HFF-Myc (cell line): ENCODE measurements around the gene ADAM17.

Source experiments
- DNase-seq: peaks from one replicate; pipeline ENCODE4 v3.0.0-alpha.2; 2011; ENCODE audit warnings: low read depth; ENCODE audit errors: extremely low read depth
- H3K4me3 ChIP-seq: replicated peaks from 2 replicates; pipeline ENCODE4 v1.5.1; 2011; ENCODE audit warnings: low read depth, mild to moderate bottlenecking, control low read depth, low read length
- TF ChIP-seq, protein P1 (sequence below): IDR thresholded peaks from 2 replicates; pipeline ENCODE4 v1.5.1; 2012; ENCODE audit warnings: mild to moderate bottlenecking, low read depth, low read length, control low read depth; ENCODE audit errors: missing control alignments

The ADAM17 gene

DNA sequence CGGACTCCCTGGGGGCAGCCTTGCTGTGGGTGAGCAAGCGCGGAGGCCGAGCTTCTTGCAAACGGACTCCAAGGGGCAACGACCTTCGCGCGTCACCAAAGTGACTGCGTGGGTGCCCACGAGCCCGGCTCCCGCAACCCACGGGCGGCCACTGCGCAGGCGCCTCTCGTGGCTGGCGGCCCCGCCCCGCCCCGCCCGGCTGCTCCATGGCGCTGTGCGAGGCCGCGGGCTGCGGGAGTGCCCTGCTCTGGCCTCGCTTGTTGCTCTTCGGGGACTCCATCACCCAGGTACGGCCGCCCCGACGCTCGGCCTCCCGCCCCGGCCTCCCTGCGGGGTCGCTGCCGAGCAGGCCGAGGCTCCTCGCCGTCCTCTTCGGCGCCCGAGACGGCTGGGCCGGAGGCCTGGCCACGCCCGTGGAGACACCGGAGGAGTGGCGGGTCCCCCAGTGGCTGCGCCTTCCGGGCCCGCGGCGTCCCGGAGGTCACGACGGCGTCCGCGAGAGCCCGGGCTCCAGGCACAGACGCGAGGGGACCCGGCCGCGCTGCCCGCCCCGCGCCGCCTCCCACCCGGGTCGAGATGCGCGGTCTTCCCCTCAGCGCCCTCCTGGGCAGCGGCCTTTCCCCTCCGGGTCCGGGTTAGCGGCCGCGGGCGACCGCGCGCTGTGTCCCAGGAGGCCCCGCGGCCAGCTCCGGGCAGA lies 81.1 kb downstream of the ADAM17 start, which contains the start of gene IAH1:
IAH1 (plus strand) TSS at position 191 of the 697 bp plus-strand sequence; CDS start at position 207, 16 bp downstream.
- no peak for DNase-seq
- TF ChIP-seq, protein P1, sequence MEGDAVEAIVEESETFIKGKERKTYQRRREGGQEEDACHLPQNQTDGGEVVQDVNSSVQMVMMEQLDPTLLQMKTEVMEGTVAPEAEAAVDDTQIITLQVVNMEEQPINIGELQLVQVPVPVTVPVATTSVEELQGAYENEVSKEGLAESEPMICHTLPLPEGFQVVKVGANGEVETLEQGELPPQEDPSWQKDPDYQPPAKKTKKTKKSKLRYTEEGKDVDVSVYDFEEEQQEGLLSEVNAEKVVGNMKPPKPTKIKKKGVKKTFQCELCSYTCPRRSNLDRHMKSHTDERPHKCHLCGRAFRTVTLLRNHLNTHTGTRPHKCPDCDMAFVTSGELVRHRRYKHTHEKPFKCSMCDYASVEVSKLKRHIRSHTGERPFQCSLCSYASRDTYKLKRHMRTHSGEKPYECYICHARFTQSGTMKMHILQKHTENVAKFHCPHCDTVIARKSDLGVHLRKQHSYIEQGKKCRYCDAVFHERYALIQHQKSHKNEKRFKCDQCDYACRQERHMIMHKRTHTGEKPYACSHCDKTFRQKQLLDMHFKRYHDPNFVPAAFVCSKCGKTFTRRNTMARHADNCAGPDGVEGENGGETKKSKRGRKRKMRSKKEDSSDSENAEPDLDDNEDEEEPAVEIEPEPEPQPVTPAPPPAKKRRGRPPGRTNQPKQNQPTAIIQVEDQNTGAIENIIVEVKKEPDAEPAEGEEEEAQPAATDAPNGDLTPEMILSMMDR = no peak
- peak within 1 kb of the TSS; percentile 71 for H3K4me3 ChIP-seq

DNA sequence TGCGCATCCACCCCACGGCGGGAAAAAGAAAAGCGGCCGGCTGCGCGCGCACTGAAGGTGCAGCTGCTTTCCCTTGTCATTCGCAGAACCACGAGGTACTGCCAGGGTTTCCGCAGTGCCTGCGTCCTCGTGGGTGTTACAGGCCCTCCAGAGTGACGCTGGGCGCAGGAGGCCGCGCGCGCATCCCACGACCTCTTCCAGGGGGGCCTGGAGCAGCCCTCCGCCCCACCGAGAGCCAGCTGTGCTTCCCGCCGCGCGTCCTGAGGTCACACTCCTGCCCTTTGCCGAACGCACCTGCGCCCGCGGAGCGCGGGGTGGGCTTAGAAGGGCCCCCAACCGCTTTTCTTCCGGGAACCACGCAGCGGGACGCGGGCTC lies 81.7 kb downstream of the ADAM17 start:
- TF ChIP-seq, protein P1 = no peak
- peak overlapping the region; percentile 71 for H3K4me3 ChIP-seq
- DNase-seq = no peak

DNA sequence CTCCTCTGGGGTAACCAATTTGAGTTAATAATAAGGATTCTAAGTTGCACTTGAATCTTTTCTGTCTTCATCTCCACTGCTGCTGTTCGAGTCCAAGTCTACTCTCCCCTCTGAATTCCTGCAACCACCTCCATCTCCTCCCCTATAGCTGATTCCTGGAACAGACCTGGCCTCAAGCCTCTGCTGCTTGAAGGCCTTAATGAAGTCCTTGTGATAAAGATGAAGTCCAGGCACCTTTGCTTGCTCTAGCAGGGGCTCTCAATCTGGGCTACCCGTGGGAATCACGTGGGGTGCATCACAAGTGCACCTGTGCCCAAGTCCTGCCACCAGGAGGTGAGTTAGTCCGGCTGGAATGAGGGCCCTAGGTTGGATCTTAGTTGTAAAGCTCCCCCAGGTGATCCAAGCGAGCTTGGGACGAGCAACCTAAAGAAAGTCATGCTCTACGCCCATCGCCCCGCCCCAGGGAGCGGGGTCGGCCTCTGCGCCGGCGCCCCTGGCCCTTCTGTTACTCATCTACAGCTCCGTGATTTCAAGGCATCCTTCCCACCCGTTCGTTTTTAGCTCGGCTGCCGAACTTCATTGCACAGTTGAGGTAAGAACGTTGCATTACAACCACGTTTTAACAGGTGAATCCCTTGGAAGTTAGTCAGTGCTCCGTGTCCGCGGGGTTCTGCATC lies 82.2 kb downstream of the ADAM17 start:
- TF ChIP-seq, protein P1 = no peak
- DNase-seq = no peak
- H3K4me3 ChIP-seq = peak overlapping the region; percentile 71

DNA sequence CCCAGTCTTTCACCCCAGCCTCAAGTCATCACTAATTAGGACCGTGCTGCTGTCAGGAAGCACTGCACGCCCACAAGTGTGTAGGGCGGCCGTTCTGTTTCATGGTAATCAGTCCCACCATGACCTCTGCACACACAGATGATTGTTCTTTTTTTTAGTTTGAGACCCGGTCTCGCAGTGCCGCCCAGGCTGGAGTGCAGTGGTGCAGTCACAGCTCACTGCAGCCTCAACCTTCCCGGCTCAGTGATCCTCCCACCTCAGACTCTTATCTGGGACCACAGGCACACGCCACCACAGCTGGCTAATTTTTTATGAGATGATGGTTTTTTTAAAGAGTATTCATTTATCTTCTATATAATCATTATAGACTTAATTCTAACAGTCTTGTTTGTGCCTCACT lies 83.1 kb downstream of the ADAM17 start:
- TF ChIP-seq, protein P1 = no peak

DNA sequence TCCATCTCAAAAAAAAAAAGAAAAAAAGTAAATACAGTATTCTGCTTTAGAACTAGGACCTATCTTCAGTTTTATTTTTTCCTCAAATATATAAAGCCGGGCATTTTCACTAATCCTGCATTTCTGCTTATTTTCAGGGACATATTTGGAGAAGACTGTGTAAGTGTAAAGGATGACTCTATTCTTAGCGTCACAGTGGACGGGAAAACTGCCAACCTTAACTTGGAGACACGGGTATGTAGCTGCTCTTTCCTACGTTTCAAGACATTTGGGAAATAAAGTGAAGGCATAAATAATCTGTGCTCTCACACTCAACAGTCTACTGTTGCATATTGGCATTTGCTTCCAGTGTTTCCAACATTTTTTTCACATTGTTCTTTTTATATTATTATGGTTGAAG lies 84.4 kb downstream of the ADAM17 start:
- no peak overlapping the region for H3K4me3 ChIP-seq
- TF ChIP-seq, protein P1 = no peak
- DNase-seq = no peak

More for the DNA sequence above, 83.1 kb downstream of the ADAM17 start:
- H3K4me3 ChIP-seq = no peak overlapping the region
- DNase-seq = no peak

DNA sequence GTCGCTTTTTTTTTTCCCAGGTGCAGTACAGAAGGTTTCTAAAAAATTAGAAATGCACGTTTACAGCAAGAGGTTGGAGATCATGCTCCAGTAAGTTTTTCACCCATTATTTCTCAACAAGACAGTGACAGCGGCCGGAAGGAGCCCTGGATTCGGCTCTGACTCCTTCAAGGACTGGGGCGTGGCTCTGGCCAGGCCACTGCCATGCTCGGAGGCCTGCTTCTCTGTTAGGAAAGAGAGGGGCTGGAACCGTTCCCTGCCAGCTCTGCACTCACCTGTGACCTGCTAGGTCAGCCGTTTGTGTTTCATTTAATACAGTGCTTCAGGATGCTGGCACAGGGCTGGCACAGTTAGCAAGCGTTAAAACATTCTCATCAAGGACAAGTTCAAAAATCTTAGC lies 87.9 kb downstream of the ADAM17 start:
- no peak for DNase-seq
- no peak overlapping the region for H3K4me3 ChIP-seq
- TF ChIP-seq, protein P1 = no peak
